Activated CD4-positive, alpha-beta T cell treated with anti-CD3 and anti-CD28 coated beads, Interleukin-2, amount 50 U/mL, for 24 hours (primary cell): ENCODE data around the gene ZFC3H1.

Source experiments
- DNase-seq, 2 donors: peaks; one replicate each; pipeline ENCODE4 v3.0.0-alpha.2; 2020; ENCODE audit warnings: low read depth in 1 of 2, low spot score in 1 of 2

ZFC3H1 gene

GRCh38 chr12:71684081-71684480 lies 20.4 kb upstream of the ZFC3H1 start:
- no peak for DNase-seq

GRCh38 chr12:71683633-71684032 lies 20.0 kb upstream of the ZFC3H1 start:
- no peak for DNase-seq

DNA sequence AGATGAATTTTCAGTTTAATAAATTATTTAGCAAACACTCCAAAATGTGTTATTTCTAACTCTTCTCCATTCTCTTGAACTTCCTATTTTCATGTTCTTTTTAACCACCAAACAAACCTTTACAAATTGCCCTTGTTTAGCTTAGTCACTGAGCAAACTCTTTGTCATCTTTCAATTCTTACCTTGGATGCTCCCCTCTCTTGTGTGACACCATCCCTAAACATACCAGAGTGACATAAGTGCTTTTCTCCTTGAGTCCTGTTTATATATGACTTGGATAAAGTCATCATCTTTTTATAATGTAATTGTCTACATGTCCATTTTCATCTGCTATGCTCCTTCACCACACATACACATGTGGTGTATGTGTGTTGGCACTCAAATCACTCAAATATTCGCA lies 18.8 kb upstream of the ZFC3H1 start:
- no peak for DNase-seq

GRCh38 chr12:71671816-71672215 lies 8.2 kb upstream of the ZFC3H1 start:
- DNase-seq, result no peak

DNA sequence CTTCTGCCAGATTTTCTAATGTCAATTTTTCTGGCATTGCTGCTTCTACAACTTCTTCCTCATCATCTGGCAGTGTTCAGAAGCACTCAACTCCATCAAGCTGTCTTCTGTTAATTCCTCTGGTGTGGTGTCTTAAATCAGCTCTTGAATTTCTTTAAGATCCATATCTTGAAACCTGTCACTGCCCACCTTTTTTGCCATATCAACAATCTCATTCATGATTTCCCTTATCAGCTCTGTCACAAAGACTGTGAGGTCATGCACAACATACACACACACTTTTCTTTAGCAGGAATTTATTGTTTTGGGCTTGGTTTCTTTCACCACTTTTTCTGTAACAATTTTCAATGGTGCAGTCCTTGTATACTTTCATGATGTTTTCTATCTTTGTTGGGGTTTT lies 7.7 kb upstream of the ZFC3H1 start:
- no peak for DNase-seq

DNA sequence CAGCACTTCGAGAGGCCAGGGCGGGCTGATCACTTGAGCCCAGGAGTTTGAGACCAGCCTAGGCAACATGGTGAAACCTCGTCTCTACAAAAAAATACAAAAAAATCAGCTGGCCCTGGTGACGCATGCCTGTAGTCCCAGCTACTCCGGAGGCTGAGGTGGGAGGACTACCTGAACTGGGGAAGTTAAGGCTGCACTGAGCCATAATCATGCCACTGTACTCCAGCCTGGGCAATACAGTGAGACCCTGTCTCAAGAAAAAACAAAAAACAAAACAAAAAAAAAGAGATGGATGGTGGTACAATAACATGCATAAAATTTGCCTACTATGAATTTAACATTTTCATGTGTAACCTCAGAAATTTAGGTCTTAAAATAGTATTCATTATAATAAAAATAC lies 2.6 kb upstream of the ZFC3H1 start:
- no peak for DNase-seq

GRCh38 chr12:71665090-71665463 lies 1.4 kb upstream of the ZFC3H1 start:
- DNase-seq, result no peak

DNA sequence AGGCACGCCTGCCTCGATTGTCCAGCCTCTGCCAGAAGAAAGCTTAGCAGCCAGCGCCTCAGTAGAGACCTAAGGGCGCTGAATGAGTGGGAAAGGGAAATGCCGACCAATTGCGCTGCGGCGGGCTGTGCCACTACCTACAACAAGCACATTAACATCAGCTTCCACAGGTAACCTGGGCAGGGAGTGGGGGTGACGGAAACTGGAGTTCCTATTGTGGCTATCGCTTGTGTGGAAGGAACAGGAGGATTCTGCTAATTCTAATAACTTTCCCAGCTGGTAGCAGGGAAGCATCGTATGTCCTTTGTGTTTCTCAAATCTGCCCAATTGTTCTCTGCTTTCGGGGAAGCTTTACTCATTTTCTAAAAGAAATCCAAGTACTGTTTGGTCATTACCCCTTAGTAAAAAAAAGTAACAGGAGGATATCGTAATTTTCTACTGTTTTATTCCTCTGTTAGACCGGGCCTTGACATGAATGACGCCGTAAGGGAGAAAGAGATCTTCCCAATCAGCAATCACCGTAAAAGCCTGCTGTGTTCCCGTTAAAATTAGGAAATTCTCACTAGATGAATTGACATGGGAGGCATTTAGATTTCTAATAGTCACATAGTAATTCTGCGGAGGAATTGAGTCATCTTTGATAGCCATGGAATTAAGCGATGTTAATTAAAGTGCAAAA lies 902 bp upstream of the ZFC3H1 start:
- no peak for DNase-seq

- peak; percentile 60 to 64 for DNase-seq
These were observed 643 bp downstream of the ZFC3H1 start for GRCh38 chr12:71662849-71663560.

GRCh38 chr12:71661977-71662530 lies 1.6 kb downstream of the ZFC3H1 start:
- DNase-seq, result no peak

DNA sequence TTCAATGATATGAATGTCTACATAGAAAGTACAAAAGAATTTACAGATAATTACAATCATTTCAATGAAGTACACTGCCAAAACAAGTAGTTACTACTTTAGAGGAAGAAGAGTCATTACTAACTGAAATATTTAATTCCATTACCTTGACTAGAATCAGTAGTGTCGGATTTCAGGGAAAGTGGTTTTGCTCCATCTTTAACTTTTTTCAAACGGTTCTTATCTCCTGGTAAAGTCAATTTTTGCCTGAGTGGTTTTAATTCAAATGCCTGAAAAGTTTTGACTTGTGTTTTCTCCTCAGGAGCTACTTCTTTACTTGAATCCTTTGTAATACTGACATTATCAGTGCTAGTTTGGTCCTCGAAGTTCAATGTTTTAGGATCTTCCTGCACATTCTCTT lies 6.9 kb downstream of the ZFC3H1 start:
- DNase-seq, result no peak

DNA sequence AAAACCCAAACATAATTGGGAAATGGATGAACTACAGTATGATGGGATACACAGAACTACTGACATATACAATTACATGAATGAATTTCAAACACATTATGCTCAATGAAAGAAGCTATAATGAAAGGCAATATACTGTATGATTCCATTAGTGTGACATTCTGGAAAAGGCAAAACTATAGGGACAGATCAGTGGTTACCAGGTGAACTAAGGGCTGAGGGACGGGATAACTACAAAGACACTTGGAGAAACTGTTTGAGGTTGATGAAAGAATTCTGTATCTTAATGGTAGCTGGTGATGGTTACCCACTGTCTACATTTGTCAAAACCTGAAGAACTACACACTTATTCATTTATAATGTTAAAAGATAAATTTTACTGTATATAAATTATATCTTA lies 7.7 kb downstream of the ZFC3H1 start:
- no peak for DNase-seq

- no peak for DNase-seq
These were observed 8.2 kb downstream of the ZFC3H1 start for GRCh38 chr12:71655495-71655894.

- DNase-seq, result no peak
These were observed 9.4 kb downstream of the ZFC3H1 start for GRCh38 chr12:71654200-71654599.

DNA sequence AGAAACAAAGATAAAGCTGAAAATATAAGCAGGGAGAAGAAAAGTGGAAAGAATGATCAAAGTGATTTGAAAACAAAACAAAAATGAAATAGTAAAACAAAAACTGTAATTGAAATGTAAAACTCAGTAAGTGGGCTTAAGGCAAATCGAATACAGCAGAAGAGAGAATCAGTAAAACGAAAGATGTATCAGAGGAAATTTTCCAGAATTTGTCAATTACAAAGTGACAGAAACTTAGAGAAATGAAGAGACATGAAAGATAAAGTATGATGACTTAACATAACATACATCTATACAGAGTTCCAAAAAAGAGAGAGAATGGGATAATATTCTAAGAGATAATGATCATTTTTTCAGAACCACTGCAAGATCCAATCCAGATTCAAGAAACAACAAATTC lies 10.5 kb downstream of the ZFC3H1 start:
- DNase-seq, result no peak

DNA sequence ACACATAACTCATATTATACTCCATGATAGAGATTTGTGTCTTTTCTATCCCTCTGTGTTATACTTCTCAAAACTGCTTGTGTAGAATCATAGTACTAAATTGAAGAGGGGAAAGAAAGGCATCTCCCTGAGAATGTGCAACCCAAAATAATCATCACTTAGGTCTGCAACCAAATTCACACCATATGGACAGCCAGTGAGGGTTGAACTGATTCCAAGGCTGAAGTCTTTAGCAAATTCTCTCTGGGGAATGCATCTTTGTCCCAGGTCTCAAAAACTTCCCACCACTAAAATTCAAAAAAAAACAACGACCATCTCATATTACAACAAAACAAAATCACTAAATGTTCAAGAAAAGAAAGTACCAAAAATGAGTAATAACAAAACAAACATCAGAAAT lies 11.0 kb downstream of the ZFC3H1 start:
- no peak for DNase-seq

- no peak for DNase-seq
These were observed 14.2 kb downstream of the ZFC3H1 start for GRCh38 chr12:71649401-71649800.

- DNase-seq, result no peak
These were observed 15.1 kb downstream of the ZFC3H1 start for GRCh38 chr12:71648537-71648936.

GRCh38 chr12:71646512-71646911 lies 17.1 kb downstream of the ZFC3H1 start:
- no peak for DNase-seq

DNA sequence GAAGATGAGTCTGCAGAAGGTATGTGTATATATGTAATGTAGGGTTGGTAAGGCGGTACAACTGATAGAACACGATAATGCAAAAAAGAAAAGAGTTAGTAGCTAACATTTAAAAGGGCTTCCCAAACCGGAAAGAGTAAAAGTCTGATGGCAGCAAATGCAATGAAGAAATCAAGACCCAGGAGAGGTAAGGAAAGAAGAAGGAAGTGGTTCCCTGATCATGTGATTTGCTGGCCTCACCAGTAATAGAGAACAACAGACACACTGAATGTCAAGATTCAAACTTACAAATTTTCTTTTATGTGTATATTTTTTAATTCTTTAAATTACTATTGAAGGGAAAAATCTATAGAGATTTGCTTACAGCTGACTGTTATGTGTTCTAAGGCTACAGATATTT lies 18.4 kb downstream of the ZFC3H1 start:
- DNase-seq, result no peak

DNA sequence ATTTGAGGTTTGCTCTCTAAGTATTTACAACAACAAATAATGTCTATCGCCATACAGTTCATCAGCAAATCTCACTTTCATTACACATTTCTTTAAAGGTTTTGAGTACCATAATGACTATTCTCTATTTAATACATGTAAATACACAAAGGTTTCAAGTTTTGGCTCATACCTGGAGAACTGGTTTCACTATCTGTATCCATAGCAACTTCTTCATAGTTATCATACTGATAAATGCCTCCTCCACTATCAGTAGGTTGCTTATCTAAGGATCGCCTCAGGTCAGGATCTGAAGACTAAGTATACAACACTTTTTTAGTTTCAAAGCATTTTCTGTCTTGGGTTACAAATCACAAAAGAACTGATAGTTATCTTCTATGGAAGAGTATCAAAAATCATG lies 21.4 kb downstream of the ZFC3H1 start:
- no peak for DNase-seq

- DNase-seq, result no peak
These were observed 22.3 kb downstream of the ZFC3H1 start for GRCh38 chr12:71641390-71641789.

- no peak for DNase-seq
These were observed 23.3 kb downstream of the ZFC3H1 start for GRCh38 chr12:71640316-71640715.
